Fibroblast of pulmonary artery (primary cell): ENCODE results near the gene KCNH6.

Experiments
- DNase-seq: peaks from one replicate; pipeline ENCODE4 v3.0.0-alpha.2; 2010; ENCODE audit warnings: low read depth
- H3K4me3 ChIP-seq: replicated peaks from 2 replicates; pipeline ENCODE4 v1.5.1; 2011; ENCODE audit warnings: low read depth, mild to moderate bottlenecking, control low read depth, low read length, moderate library complexity
- CTCF ChIP-seq: IDR thresholded peaks from 2 replicates; pipeline ENCODE4 v1.5.1; 2011; ENCODE audit warnings: mild to moderate bottlenecking, control low read depth, low read length, inconsistent platforms; ENCODE audit errors: missing control alignments

The KCNH6 gene

GRCh38 chr17:63595132-63595531 lies 72.0 kb downstream of the KCNH6 start:
- H3K4me3 ChIP-seq, result no peak overlapping the region
- no peak for TF ChIP-seq CTCF
- DNase-seq, result no peak
